PC-9 (cell line): ENCODE results near the gene JMJD1C. TPM values are rescaled to one million over a fixed set of nuclear protein-coding genes. Genes with fewer than 3 reads are reported as not detected.

ENCODE experiments used
- BruUV-seq: library from RNA; stranded (reverse); fragments of 400-500 nt; replicated peaks from 2 replicates; lab custom pipeline; 2021; lab: Mats Ljungman, UMichigan
- CTCF ChIA-PET: fragments of 300-600 bp; sonication (Branson Sonifier 250); formaldehyde crosslinking; loops from one replicate; lab custom pipeline; 2022; ENCODE audit warnings: antibody characterized with exemption; lab: Charles Lee
- POLR2A ChIA-PET: fragments of 300-600 bp; sonication (Branson Sonifier 250); formaldehyde crosslinking; loops from one replicate; lab custom pipeline; 2022; ENCODE audit warnings: antibody characterized with exemption; ENCODE audit not compliant: unreplicated experiment; lab: Charles Lee
- DNase-seq, 2 experiments: peaks; one replicate each; pipeline versions ENCODE4 v3.0.0 to v3.0.0-alpha.2; 2015 to 2022; ENCODE audit warnings: mixed read lengths in 1 of 2
- H2AFZ ChIP-seq: fragments of 200-600 bp; sonication (generic); 2 replicates; pipeline ENCODE4 v1.8.1; 2017; ENCODE audit warnings: antibody characterized with exemption
- H3F3A ChIP-seq: fragments of 200-600 bp; sonication (generic); 2 replicates; pipeline ENCODE4 v1.8.1; 2017; ENCODE audit warnings: antibody characterized with exemption, mild to moderate bottlenecking, low read depth; ENCODE audit not compliant: insufficient read depth
- H3K27ac ChIP-seq: fragments of 200-600 bp; sonication (generic); 2 replicates; pipeline ENCODE4 v1.6.1; 2016; ENCODE audit warnings: mixed run types
- H3K27me3 ChIP-seq: fragments of 200-600 bp; sonication (generic); 2 replicates; pipeline ENCODE4 v1.6.1; 2016; ENCODE audit warnings: low read depth, mixed run types; ENCODE audit not compliant: insufficient read depth
- H3K36me3 ChIP-seq: fragments of 200-600 bp; sonication (generic); 2 replicates; pipeline ENCODE4 v1.6.1; 2016; ENCODE audit warnings: low read depth, mixed run types
- H3K4me1 ChIP-seq: fragments of 200-600 bp; sonication (generic); replicated peaks from 2 replicates; pipeline ENCODE4 v1.6.1; 2016; ENCODE audit warnings: mixed run types; ENCODE audit not compliant: insufficient read depth
- H3K4me2 ChIP-seq: fragments of 200-600 bp; sonication (generic); 2 replicates; pipeline ENCODE4 v1.6.1; 2017; ENCODE audit warnings: mixed run types
- H3K4me3 ChIP-seq: fragments of 200-600 bp; sonication (generic); 2 replicates; pipeline ENCODE4 v1.6.1; 2016; ENCODE audit warnings: mixed run types
- H3K79me2 ChIP-seq: fragments of 200-600 bp; sonication (generic); 2 replicates; pipeline ENCODE4 v1.6.1; 2017; ENCODE audit warnings: low read depth, mixed run types
- H3K9me2 ChIP-seq: fragments of 200-600 bp; sonication (generic); 2 replicates; pipeline ENCODE4 v1.8.1; 2017; ENCODE audit warnings: mild to moderate bottlenecking; ENCODE audit not compliant: insufficient read depth
- H3K9me3 ChIP-seq: fragments of 200-600 bp; sonication (generic); 2 replicates; pipeline ENCODE4 v1.8.1; 2016; ENCODE audit warnings: low read depth; ENCODE audit not compliant: insufficient read depth
- H4K20me1 ChIP-seq: fragments of 200-600 bp; sonication (generic); 2 replicates; pipeline ENCODE4 v1.8.1; 2017; ENCODE audit not compliant: insufficient read depth
- EZH2 ChIP-seq: fragments of 200-600 bp; sonication (generic); IDR thresholded peaks from 2 replicates; pipeline ENCODE4 v1.8.0; 2017; ENCODE audit warnings: antibody characterized with exemption, low read depth
- intact Hi-C: fragments of 100-400 bp; cut with micrococcal nuclease; formaldehyde crosslinking; loops from one replicate; pipeline ENCODE4 v1.10.0; 2022; ENCODE audit not compliant: unreplicated experiment
- total RNA-seq: library from RNA; stranded (reverse); gene quantifications from 2 replicates; pipeline ENCODE4 v1.2.3, GENCODE V29; 2021
- TF ChIP-seq, protein P1 (sequence below): fragments of 200-600 bp; sonication (generic); conservative IDR thresholded peaks from 2 replicates; pipeline ENCODE4 v1.6.1; 2017; ENCODE audit warnings: mixed run types, antibody characterized with exemption, mild to moderate bottlenecking, moderate library complexity

Gene JMJD1C
- total RNA-seq, 1 experiment from 2014 or later = 78.7 TPM

DNA sequence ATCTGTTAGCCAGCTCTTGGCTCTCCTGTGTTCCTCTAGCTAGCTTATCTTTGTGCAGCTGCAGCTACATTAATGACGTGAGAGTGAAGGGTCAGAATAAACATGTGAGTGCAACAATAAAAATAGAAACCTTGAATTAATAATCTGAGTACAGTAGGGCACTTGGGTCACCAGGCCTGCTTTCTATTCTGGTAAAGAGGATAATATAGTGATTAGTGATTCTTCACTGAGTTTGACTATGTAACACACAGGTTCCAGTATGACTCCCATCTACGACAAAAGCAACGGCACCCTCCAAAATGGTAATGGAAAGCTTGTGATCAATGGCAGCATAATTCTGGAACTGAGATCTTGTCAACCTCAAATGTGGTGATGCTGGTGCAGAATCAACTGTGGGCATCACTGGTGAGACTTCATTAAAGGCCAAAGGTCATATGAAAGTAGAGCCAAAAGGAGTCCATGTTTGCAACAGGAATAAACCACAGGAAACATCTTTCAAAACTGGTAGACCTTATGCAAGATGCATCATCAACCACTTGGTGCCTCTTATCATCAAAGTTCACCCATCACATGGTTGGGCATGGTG, 255.1 kb downstream of the JMJD1C start:
- CTCF ChIA-PET = no interaction called here
- intact Hi-C loops = no loop called here

DNA sequence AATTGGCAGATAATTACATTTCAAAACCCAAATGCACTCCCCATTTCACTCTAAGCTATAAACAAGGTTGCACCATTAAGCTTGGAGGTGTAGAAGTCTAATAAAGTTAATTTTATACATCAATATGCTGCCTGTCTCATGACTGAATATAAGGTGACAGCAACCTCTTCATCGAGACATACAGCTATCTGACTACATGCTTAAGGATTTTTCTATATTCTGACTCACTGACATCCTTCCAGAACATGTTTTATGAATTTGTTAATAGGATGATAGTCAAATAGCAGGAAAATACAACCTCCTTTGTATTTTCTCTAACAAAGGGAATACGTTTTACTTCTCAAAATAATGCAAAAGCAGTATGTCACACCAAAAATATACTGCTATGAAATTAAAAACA, 256.1 kb downstream of the JMJD1C start:
- 0 out of 2 replicates have a peak, but pooled peaks cover 5% of the 10 kb centered on the region for H3F3A ChIP-seq
- TF ChIP-seq EZH2 = no peak
- TF ChIP-seq, protein P1, sequence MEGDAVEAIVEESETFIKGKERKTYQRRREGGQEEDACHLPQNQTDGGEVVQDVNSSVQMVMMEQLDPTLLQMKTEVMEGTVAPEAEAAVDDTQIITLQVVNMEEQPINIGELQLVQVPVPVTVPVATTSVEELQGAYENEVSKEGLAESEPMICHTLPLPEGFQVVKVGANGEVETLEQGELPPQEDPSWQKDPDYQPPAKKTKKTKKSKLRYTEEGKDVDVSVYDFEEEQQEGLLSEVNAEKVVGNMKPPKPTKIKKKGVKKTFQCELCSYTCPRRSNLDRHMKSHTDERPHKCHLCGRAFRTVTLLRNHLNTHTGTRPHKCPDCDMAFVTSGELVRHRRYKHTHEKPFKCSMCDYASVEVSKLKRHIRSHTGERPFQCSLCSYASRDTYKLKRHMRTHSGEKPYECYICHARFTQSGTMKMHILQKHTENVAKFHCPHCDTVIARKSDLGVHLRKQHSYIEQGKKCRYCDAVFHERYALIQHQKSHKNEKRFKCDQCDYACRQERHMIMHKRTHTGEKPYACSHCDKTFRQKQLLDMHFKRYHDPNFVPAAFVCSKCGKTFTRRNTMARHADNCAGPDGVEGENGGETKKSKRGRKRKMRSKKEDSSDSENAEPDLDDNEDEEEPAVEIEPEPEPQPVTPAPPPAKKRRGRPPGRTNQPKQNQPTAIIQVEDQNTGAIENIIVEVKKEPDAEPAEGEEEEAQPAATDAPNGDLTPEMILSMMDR = no peak
- H3K4me2 ChIP-seq = no peak overlapping the region
- H2AFZ ChIP-seq = no peak overlapping the region
- H3K27me3 ChIP-seq = no peaks in the 10 kb centered on the region
- ChIA-PET POLR2A (interaction anchor here (0.6 kb wide), 1 partner anchor 282 kb away, joined by 6 read pairs; no protein-coding TSS in a partner anchor), CTCF (interaction anchor here (0.9 kb wide), 1 partner anchor 510 kb away, joined by 4 read pairs; no protein-coding TSS in a partner anchor)
- H3K9me2 ChIP-seq = no peaks in the 10 kb centered on the region
- intact Hi-C loops = no loop called here
- peaks cover 25% of the 10 kb centered on the region for H3K79me2 ChIP-seq
- no peak overlapping the region for H3K4me3 ChIP-seq
- BruUV-seq = no TSS peak
- DNase-seq = no peak
- peaks cover 49% of the 10 kb centered on the region for H3K36me3 ChIP-seq
- no peaks in the 10 kb centered on the region for H3K9me3 ChIP-seq
- no peak overlapping the region for H3K27ac ChIP-seq
- H3K4me1 ChIP-seq = no peaks in the 10 kb centered on the region
- H4K20me1 ChIP-seq = peaks cover 49% of the 10 kb centered on the region

More for the DNA sequence above, 255.1 kb downstream of the JMJD1C start:
- H3K27me3 ChIP-seq = no peaks in the 10 kb centered on the region
- H2AFZ ChIP-seq = no peak overlapping the region
- no peaks in the 10 kb centered on the region for H3K4me1 ChIP-seq
- no peak overlapping the region for H3K27ac ChIP-seq
- no peaks in the 10 kb centered on the region for H3K9me2 ChIP-seq
- H3F3A ChIP-seq = 0 out of 2 replicates have a peak, but pooled peaks cover 5% of the 10 kb centered on the region
- no peak overlapping the region for H3K4me3 ChIP-seq
- BruUV-seq = no TSS peak
- H3K79me2 ChIP-seq = peaks cover 30% of the 10 kb centered on the region
- H4K20me1 ChIP-seq = peaks cover 49% of the 10 kb centered on the region
- POLR2A ChIA-PET = no interaction called here
- no peak for DNase-seq
- H3K4me2 ChIP-seq = no peak overlapping the region
- H3K9me3 ChIP-seq = no peaks in the 10 kb centered on the region
- peaks cover 49% of the 10 kb centered on the region for H3K36me3 ChIP-seq
- TF ChIP-seq, protein P1 = no peak
- no peak for TF ChIP-seq EZH2

DNA sequence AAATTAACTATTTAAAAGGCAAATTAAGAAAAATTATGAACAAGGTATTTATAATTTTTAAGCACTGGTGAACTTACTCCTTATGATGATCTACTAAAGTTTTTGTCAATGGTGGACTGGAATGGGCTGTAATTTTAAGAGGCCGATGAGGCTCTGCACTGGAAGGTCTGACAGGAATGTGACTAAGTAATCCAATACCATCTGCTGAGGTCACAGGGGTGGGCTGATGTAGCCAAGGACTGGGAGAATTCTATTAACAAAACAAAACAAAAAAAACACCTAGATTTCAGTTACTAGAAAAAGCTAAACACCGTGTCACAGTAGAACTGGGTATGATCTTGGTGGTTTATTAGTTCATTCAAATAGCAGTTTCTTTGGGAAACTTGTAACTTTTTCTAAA, 256.8 kb downstream of the JMJD1C start:
- intact Hi-C loops = no loop called here
- no peak for DNase-seq

More for the DNA sequence above, 256.8 kb downstream of the JMJD1C start:
- H3K4me2 ChIP-seq = no peak overlapping the region
- peaks cover 45% of the 10 kb centered on the region for H4K20me1 ChIP-seq
- H2AFZ ChIP-seq = no peak overlapping the region
- H3K79me2 ChIP-seq = peaks cover 25% of the 10 kb centered on the region
- ChIA-PET CTCF (interaction anchor here (0.9 kb wide), 1 partner anchor 511 kb away, joined by 4 read pairs; no protein-coding TSS in a partner anchor), POLR2A (interaction anchor here (0.6 kb wide), 1 partner anchor 282 kb away, joined by 6 read pairs; no protein-coding TSS in a partner anchor)
- H3K4me1 ChIP-seq = no peaks in the 10 kb centered on the region
- H3K9me2 ChIP-seq = no peaks in the 10 kb centered on the region
- no peaks in the 10 kb centered on the region for H3K9me3 ChIP-seq
- peaks cover 41% of the 10 kb centered on the region for H3K36me3 ChIP-seq
- H3F3A ChIP-seq = no peaks in the 10 kb centered on the region
- no TSS peak for BruUV-seq
- TF ChIP-seq EZH2 = no peak
- TF ChIP-seq, protein P1 = no peak
- no peak overlapping the region for H3K27ac ChIP-seq
- no peak overlapping the region for H3K4me3 ChIP-seq
- no peaks in the 10 kb centered on the region for H3K27me3 ChIP-seq
